D341Med (cell line): Measurements from ENCODE around the gene C12orf75.

Experiments
- DNase-seq: peaks from one replicate; pipeline ENCODE4 v3.0.0; 2012; ENCODE audit warnings: low spot score

The C12orf75 gene

DNA sequence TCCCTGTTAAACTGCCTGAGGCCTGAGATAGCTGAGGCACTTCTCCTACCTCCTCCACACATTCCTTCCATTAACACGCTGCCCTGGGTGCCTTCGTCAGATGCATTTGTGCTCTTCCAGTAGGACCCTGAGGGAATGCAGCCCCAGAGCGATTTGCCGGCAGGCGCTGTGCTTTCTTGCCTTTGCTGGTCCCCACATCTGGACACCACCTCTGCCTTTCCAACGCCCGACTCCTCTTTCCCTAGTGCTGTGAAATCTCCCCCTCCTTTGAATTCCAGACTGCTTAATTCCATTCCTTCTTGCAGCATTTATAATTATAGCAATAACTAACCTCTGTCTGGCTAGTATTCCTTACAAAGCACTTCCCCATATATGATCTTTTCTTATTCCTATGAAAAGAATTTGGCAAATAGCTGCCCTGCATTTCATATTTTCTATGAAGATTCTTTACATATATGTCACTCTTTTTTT, 88.4 kb downstream of the C12orf75 start:
- no peak for DNase-seq

- DNase-seq = no peak
Measured at GRCh38 chr12:105419606-105420005, 89.1 kb downstream of the C12orf75 start.

DNA sequence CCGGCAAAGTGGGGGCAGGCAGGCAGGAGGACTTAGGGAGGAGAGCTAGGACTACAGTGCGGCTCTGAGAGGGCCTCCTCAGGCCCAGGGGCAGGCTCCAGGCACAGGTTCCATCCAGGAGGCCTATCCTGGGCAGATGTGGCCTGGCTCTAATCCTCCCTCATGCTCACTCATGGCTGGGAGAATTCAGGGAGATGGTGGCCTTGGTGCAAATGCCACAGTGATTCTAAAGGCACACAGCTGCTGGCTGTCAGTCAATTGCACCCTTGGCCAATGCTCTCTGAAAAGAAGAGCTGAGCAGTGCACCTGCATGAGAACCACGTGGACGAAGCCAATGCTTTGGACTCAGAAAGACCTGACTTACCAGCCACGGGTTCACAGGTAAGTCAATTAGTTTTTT, 89.6 kb downstream of the C12orf75 start:
- no peak for DNase-seq

- DNase-seq = peak; percentile 79
Measured at GRCh38 chr12:105420659-105421240, 90.3 kb downstream of the C12orf75 start.
